ENCODE data around the gene CACNA1S.

CACNA1S gene

DNA sequence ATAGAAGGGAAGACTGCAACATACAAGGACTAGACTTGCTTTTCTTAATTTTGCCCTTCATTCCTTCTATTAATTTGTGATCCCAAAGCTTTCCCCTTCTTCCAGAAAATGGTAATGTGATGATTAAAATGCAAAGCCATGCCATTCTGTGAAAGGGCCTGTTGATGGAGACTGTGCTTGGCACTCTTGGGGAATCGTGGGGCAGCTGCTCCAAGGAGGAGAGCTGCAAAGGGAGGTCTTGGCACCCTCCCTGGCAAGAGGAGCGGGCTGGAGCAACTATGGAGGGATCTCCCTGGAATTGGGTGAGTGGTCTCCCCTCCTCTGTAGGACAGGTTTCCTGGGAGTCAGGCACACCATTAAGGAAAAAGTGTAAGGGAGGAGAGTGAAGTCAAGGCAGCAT lies 16.6 kb downstream of the CACNA1S start:
- TF ChIP-seq, protein P1, sequence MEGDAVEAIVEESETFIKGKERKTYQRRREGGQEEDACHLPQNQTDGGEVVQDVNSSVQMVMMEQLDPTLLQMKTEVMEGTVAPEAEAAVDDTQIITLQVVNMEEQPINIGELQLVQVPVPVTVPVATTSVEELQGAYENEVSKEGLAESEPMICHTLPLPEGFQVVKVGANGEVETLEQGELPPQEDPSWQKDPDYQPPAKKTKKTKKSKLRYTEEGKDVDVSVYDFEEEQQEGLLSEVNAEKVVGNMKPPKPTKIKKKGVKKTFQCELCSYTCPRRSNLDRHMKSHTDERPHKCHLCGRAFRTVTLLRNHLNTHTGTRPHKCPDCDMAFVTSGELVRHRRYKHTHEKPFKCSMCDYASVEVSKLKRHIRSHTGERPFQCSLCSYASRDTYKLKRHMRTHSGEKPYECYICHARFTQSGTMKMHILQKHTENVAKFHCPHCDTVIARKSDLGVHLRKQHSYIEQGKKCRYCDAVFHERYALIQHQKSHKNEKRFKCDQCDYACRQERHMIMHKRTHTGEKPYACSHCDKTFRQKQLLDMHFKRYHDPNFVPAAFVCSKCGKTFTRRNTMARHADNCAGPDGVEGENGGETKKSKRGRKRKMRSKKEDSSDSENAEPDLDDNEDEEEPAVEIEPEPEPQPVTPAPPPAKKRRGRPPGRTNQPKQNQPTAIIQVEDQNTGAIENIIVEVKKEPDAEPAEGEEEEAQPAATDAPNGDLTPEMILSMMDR (conservative IDR thresholded peaks at IDR 0.05; ENCODE audit: low read depth, low read length): no peak
- no peak overlapping the region for H3K4me3 ChIP-seq (ENCODE audit: low read depth, low read length)
- no peak for DNase-seq (ENCODE audit: low read depth)

DNA sequence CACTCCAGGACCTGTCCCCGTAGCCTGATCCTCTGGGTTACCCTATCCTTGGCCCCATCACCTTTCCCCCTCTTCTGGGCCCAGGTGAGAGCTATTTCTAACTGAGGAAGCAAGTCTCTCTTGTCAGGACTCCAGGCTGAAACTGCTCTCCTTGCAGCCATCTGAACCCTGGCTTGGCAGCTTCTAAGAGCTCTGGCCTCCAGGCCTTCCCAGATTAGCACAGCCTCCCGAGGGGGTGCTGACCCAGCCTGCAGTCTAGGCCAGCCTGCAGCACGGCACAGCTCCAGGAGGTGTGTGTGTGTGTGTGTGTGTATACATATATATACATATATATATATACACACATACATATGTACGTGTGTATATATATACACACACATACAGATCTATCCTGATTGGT lies 17.4 kb downstream of the CACNA1S start:
- no peak overlapping the region for H3K4me3 ChIP-seq (ENCODE audit: low read depth, low read length)
- no peak for DNase-seq (ENCODE audit: low read depth)
- TF ChIP-seq, protein P1 (conservative IDR thresholded peaks at IDR 0.05; ENCODE audit: low read depth, low read length): no peak

DNA sequence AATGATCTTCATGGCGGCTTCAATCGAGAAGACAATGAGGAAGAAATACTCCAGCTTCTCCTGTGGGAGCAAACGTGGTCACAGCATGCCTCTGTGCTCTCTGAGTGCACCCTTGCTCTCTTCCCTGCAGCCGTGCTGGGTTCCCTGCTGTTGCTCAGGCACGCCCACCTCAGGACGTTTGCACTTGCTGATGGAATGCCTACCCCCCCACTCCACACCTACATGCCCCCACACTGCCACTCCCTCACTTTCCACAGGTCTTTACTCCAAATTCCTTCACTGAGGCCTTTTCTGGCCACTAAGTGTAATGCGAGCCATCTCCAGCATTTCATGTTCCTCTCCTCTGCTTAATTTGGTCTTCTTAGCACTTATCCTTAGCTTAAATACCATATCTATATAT lies 18.3 kb downstream of the CACNA1S start:
- TF ChIP-seq, protein P1 (conservative IDR thresholded peaks at IDR 0.05; ENCODE audit: low read depth, low read length): no peak
- no peak for DNase-seq (ENCODE audit: low read depth)
- no peak overlapping the region for H3K4me3 ChIP-seq (ENCODE audit: low read depth, low read length)

DNA sequence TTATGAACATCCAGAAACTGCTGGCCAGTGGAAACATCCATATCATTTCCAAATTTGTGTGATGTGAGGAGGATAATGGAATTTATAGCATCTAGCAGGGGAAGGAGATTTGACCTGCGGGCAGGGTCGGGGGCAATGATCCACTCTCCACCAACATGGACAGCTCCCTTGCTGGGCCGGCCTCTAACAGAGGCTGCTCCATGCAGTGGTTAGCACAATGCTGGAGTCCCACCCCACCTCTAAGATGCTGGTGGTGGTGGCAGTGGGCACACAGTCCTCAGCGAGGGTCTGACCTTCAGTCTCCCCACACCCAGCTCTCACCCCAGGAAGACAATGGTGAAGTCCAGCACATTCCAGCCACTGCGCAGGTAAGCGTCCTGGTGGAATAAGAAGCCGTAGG lies 18.7 kb downstream of the CACNA1S start:
- no peak overlapping the region for H3K4me3 ChIP-seq (ENCODE audit: low read depth, low read length)
- DNase-seq (ENCODE audit: low read depth): no peak
- TF ChIP-seq, protein P1 (conservative IDR thresholded peaks at IDR 0.05; ENCODE audit: low read depth, low read length): no peak

DNA sequence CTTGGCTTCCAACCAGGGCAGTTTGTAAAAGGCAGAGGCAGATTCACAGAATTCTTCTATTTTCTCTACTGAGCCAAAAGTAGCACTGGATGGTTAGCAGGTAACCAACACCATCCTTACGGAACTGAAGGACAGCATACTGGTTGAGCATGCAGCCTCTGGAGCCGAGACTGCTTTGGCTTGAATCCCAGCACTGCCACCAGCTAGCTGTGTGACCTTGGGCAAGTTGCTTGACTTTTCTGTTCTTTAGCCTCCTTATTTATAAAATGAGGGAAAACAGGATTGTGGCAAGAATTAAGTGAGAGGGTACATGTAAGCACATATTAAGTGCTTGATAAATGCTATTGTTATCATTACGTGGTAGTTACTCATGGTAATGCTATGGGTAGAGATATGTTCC lies 19.5 kb downstream of the CACNA1S start:
- TF ChIP-seq, protein P1 (conservative IDR thresholded peaks at IDR 0.05; ENCODE audit: low read depth, low read length): no peak
- DNase-seq (ENCODE audit: low read depth): no peak

DNA sequence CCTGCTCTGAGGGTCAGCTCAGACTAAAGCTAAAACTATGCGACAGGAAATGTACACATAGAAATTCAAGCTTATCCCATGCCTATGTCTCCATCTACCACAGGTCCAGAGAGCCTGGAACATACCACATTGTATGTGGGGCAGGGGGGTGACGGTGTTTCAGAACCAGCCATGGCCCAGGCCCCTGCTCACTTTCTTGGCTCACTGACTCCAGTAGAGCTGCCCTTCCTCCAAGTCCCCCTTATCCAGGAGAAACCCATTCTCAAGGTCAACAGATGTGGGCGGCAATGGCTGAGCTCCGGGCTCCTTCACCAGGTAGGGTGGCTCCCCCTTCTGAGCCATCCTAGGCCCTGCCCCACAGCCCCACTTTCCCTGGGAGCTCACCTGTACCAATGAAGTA lies 21.0 kb downstream of the CACNA1S start:
- DNase-seq (ENCODE audit: low read depth): no peak
- TF ChIP-seq, protein P1 (conservative IDR thresholded peaks at IDR 0.05; ENCODE audit: low read depth, low read length): no peak
- no peak overlapping the region for H3K4me3 ChIP-seq (ENCODE audit: low read depth, low read length)

More for the DNA sequence above, 19.5 kb downstream of the CACNA1S start:
- H3K4me3 ChIP-seq (ENCODE audit: low read depth, low read length): no peak overlapping the region

DNA sequence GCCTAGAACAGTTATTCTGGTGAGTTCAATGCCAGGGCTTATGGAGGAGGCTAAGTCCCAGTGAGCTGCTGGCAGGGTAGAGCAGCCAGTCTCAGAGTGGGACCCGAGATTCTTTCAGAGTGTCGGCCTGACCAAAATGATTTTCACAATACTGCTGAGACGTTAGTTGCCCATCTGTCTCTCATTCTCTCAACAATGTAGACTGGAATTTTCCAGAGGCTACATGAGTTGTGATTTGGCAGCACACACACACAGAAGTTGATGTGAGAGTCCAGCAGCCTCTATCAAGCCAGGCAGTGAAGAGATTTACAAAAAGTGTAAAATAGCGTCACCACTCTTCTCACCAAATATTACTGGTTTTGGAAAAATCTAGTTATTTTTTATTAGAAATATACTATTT lies 21.7 kb downstream of the CACNA1S start:
- no peak overlapping the region for H3K4me3 ChIP-seq (ENCODE audit: low read depth, low read length)
- no peak for DNase-seq (ENCODE audit: low read depth)
- TF ChIP-seq, protein P1 (conservative IDR thresholded peaks at IDR 0.05; ENCODE audit: low read depth, low read length): no peak
